ENCODE results near the gene DHFR.

- no peak for TF ChIP-seq SUZ12 (IDR thresholded peaks at IDR 0.05; ENCODE audit: extremely low read depth, insufficient read depth, insufficient read length)
- no peak for TF ChIP-seq YY1 (IDR thresholded peaks at IDR 0.05; ENCODE audit: insufficient read depth, insufficient read length)
Measured at GRCh38 chr5:80584770-80585169, 70.0 kb downstream of the DHFR start.
